DND-41 (cell line): ENCODE data around the gene SLC32A1.

Experiments
- ATAC-seq: fragments of 200-7000 bp; cut with Tn5 transposase; 3 replicates; pipeline ENCODE4 v1.9.1; 2021; ENCODE audit warnings: low read depth; ENCODE audit not compliant: insufficient read depth
- DNase-seq: peaks from one replicate; pipeline ENCODE4 v3.0.0-alpha.2; 2020
- H2AFZ ChIP-seq: 2 replicates; pipeline ENCODE4 v1.6.0; 2012; ENCODE audit warnings: low read depth, low read length
- H3K27ac ChIP-seq: 2 replicates; pipeline ENCODE4 v1.5.1; 2012; ENCODE audit warnings: low read length, inconsistent platforms
- H3K27me3 ChIP-seq: fragments of 200-600 bp; sonication (generic); 2 replicates; pipeline ENCODE4 v1.6.0; 2012; ENCODE audit warnings: low read length, mild to moderate bottlenecking, inconsistent platforms; ENCODE audit not compliant: insufficient read depth, poor library complexity
- H3K36me3 ChIP-seq: 2 replicates; pipeline ENCODE4 v1.5.1; 2012; ENCODE audit warnings: low read length, inconsistent platforms; ENCODE audit not compliant: insufficient read depth
- H3K4me1 ChIP-seq: 2 replicates; pipeline ENCODE4 v1.5.1; 2012; ENCODE audit warnings: mild to moderate bottlenecking, low read length; ENCODE audit not compliant: insufficient read depth
- H3K4me2 ChIP-seq: 2 replicates; pipeline ENCODE4 v1.6.0; 2012; ENCODE audit warnings: mild to moderate bottlenecking, moderate library complexity, low read length, inconsistent platforms; ENCODE audit not compliant: insufficient read depth
- H3K4me3 ChIP-seq, 2 experiments: fragments of 200-600 bp in 1 of 2; shearing (Covaris generic) in 1 of 2; 2 replicates each; pipeline ENCODE4 v1.5.1; 2012 to 2016; ENCODE audit warnings: inconsistent platforms in 2 of 2, low read length in 2 of 2, mild to moderate bottlenecking in 2 of 2, low read depth in 1 of 2, moderate library complexity in 1 of 2
- H3K79me2 ChIP-seq: 2 replicates; pipeline ENCODE4 v1.6.0; 2012; ENCODE audit warnings: low read length, inconsistent platforms; ENCODE audit not compliant: insufficient read depth
- H3K9ac ChIP-seq: 2 replicates; pipeline ENCODE4 v1.6.0; 2012; ENCODE audit warnings: low read depth, mild to moderate bottlenecking, inconsistent platforms, low read length, moderate library complexity
- H3K9me3 ChIP-seq: 2 replicates; pipeline ENCODE4 v1.5.1; 2012; ENCODE audit warnings: low read length, moderate library complexity, mild to moderate bottlenecking, inconsistent platforms; ENCODE audit not compliant: insufficient read depth, severe bottlenecking
- H4K20me1 ChIP-seq: 2 replicates; pipeline ENCODE4 v1.6.0; 2012; ENCODE audit warnings: low read length; ENCODE audit not compliant: insufficient read depth
- EZH2 ChIP-seq: IDR thresholded peaks from 3 replicates; pipeline ENCODE4 v1.6.1; 2012; ENCODE audit warnings: borderline replicate concordance, low read depth, mild to moderate bottlenecking, moderate library complexity, low read length, inconsistent platforms; ENCODE audit not compliant: severe bottlenecking
- TF ChIP-seq, protein P1 (sequence below): IDR thresholded peaks from 2 replicates; pipeline ENCODE4 v1.5.1; 2012; ENCODE audit warnings: borderline replicate concordance, low read length, moderate library complexity, mild to moderate bottlenecking; ENCODE audit not compliant: poor library complexity, severe bottlenecking; ENCODE audit errors: extremely low read depth

SLC32A1 gene, protein sequence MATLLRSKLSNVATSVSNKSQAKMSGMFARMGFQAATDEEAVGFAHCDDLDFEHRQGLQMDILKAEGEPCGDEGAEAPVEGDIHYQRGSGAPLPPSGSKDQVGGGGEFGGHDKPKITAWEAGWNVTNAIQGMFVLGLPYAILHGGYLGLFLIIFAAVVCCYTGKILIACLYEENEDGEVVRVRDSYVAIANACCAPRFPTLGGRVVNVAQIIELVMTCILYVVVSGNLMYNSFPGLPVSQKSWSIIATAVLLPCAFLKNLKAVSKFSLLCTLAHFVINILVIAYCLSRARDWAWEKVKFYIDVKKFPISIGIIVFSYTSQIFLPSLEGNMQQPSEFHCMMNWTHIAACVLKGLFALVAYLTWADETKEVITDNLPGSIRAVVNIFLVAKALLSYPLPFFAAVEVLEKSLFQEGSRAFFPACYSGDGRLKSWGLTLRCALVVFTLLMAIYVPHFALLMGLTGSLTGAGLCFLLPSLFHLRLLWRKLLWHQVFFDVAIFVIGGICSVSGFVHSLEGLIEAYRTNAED

DNA sequence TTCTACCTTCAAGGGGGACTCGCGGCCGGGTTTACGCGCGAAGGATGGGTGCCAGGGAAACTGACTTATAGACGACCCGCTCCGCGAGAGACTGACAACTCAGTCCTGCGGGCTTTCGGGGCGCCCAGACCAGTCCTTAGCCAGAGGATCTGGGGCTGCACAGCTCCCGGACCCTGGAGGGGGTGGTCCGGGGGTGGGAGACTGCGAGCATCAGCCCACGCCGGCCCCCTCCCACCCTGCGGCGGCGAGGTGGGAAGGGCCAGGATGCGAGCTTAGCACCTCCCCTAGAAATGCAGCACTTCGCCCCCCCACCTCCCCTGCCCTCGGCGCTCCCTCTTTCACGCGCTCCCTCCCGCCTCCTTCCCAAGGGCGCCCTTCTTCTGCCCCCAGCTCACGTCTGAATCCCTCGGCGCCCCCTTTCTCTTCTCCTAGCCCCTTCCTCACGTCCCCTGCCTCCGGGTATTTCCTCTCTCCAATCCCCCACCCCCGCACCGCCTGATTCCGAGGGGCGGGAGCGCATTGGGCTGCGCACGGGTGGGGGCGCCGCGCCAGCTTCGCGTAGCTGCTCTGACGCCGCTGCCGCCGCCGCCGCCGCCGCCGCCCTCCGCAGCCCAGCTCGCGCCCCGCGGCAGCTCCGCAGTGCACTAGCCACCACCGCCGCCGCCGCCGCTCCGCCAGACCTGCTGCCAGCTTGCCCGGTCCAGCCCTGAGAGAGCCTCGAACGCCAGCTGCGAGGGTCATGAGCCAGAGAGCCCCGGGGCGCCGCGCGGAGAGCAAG lies at the start of gene SLC32A1:
SLC32A1 (plus strand) TSS at position 639 of the 778 bp plus-strand sequence. CDS start 239 bp downstream, outside the sequence.
- H2AFZ ChIP-seq: no peak within 1 kb of the TSS
- H3K27ac ChIP-seq: no peak within 1 kb of the TSS
- H3K9me3 ChIP-seq: no peaks in the 10 kb centered on the region
- DNase-seq: no peak
- peak; percentile 42; the same call in 1 of the 3 replicates for ATAC-seq
- H4K20me1 ChIP-seq: peaks cover 26% of the 10 kb centered on the region
- no peak within 1 kb of the TSS for H3K9ac ChIP-seq
- peaks cover 75% of the 10 kb centered on the region for H3K27me3 ChIP-seq
- no peaks in the 10 kb centered on the region for H3K36me3 ChIP-seq
- H3K4me3 ChIP-seq: peak within 1 kb of the TSS in 1 of 2 experiments; percentile 3; a peak in 2 of 4 replicates
- no peaks in the 10 kb centered on the region for H3K79me2 ChIP-seq
- peaks cover 14% of the 10 kb centered on the region for H3K4me1 ChIP-seq
- TF ChIP-seq, protein P1, sequence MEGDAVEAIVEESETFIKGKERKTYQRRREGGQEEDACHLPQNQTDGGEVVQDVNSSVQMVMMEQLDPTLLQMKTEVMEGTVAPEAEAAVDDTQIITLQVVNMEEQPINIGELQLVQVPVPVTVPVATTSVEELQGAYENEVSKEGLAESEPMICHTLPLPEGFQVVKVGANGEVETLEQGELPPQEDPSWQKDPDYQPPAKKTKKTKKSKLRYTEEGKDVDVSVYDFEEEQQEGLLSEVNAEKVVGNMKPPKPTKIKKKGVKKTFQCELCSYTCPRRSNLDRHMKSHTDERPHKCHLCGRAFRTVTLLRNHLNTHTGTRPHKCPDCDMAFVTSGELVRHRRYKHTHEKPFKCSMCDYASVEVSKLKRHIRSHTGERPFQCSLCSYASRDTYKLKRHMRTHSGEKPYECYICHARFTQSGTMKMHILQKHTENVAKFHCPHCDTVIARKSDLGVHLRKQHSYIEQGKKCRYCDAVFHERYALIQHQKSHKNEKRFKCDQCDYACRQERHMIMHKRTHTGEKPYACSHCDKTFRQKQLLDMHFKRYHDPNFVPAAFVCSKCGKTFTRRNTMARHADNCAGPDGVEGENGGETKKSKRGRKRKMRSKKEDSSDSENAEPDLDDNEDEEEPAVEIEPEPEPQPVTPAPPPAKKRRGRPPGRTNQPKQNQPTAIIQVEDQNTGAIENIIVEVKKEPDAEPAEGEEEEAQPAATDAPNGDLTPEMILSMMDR: no peak
- TF ChIP-seq EZH2: no peak
- peak within 1 kb of the TSS; percentile 46 for H3K4me2 ChIP-seq

DNA sequence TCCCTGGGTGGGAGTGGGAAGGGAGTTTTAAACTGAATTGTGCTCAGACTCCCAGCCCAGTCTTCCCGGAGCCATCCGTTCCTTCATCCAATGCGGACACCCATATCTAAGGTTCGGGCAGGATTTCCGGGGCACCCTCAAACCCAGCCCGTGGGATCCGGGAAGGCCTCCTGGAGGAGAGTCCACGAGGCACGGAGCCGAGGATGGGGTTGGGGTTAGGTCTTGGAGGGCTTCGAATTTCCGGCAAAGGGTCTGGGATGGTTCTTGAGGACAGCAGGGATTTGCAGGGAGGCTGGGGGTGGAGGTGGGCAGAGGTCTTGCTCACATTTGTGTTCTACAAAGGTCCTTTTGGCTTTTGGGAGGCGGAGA lies 49.5 kb upstream of the SLC32A1 start:
- no peaks in the 10 kb centered on the region for H3K9me3 ChIP-seq
- H3K4me1 ChIP-seq: no peaks in the 10 kb centered on the region
- H4K20me1 ChIP-seq: 0 out of 2 replicates have a peak, but pooled peaks cover 2% of the 10 kb centered on the region
- H3K4me3 ChIP-seq: no peak overlapping the region
- H3K36me3 ChIP-seq: no peaks in the 10 kb centered on the region
- no peak overlapping the region for H2AFZ ChIP-seq
- no peak overlapping the region for H3K27ac ChIP-seq
- H3K9ac ChIP-seq: no peak overlapping the region
- no peak overlapping the region for H3K4me2 ChIP-seq
- DNase-seq: no peak
- TF ChIP-seq, protein P1: no peak
- TF ChIP-seq EZH2: no peak
- no peak for ATAC-seq
- no peaks in the 10 kb centered on the region for H3K27me3 ChIP-seq
- no peaks in the 10 kb centered on the region for H3K79me2 ChIP-seq

DNA sequence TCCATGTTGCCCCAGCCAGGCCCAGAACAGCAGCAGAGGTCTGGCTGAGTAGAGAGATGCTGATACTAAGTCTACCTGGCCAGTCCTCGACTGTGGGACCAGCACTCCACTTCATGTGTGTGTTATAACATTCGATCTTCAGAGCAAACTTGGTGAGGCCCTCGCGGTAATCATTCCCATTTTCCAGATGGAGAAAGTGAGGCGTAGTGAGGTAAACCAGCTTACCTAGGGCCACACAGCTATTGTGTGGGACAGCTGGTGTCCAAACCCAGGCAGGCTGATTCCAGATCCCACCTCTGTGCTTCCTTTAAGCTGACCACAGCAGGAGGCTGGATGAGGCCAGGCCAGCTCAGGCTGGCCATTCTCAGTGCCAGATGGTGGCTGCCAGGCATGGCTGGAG lies 47.7 kb upstream of the SLC32A1 start:
- Histone ChIP-seq H3K27ac (no peak overlapping the region), H3K79me2 (no peaks in the 10 kb centered on the region), H3K9me3 (no peaks in the 10 kb centered on the region), H4K20me1 (peaks cover 2% of the 10 kb centered on the region; the same call in 1 of the 2 replicates), H3K4me1 (no peaks in the 10 kb centered on the region), H2AFZ (no peak overlapping the region), H3K4me2 (no peak overlapping the region), H3K27me3 (no peaks in the 10 kb centered on the region), H3K36me3 (no peaks in the 10 kb centered on the region), H3K9ac (no peak overlapping the region), H3K4me3 (no peak overlapping the region)
- ATAC-seq: no peak
- no peak for DNase-seq
- TF ChIP-seq EZH2: no peak
- TF ChIP-seq, protein P1: no peak
